Heart left ventricle (tissue), 13 donors: ENCODE data around the gene CEP170.
"Not testable (repeated sequence)": the region's sequence is repeated elsewhere in the genome, so short reads cannot be mapped to it uniquely, and the experiment has no call there.

ENCODE experiments used
- CTCF ChIP-seq, 12 donors: fragments of 200-600 bp; sonication (generic) in 4 of 12; IDR thresholded peaks; one replicate each; pipeline versions ENCODE4 v1.5.0 to v1.8.0; 2018 to 2022; ENCODE audit warnings: antibody characterized with exemption in 12 of 12, mild to moderate bottlenecking in 5 of 12
- POLR2A ChIP-seq, 2 donors: fragments of 450-650 bp; IDR thresholded peaks; one replicate each; pipeline ENCODE4 v1.6.1; 2017; ENCODE audit warnings: antibody characterized with exemption in 2 of 2, mild to moderate bottlenecking in 2 of 2, moderate library complexity in 2 of 2
- donor health status: ischemic (EF 13 %, LVEDD 7.1; RV severe dilation, severe dysfunction).
- donor health status: DM: no; HTN: yes; CAD: no.
- donor health status: DM: no; HTN: no; CAD: no.
- donor health status: ischemic (EF 25% LVEDD 6.9; RV normal size, moderate dysfunction).
- donor health status: ischemic (EF 25% LVEDD 5.7; RV mildly dilated, moderate dysfunction).
- donor health status: ischemic (EF 35%, LVEDD 5.7; RV mildly dilated, moderate dysfunction).
- donor health status: nonischemic (EF 11% LVEDD 7.7; RV severe dilation, severe dysfunction).
- donor health status: DM: yes; HTN: yes; CAD: no.
- donor health status: PGD.
- donor health status: ischemic (EF 29% LVEDD 5.4; RV normal size, mild dysfunction).
- donor health status: nonischemic (EF 23%, LVEDD 6.1; RV moderate dilation, normal function).

GRCh38 chr1:243114769-243115168 is 140.3 kb downstream of the CEP170 start:
- not testable (repeated sequence) for TF ChIP-seq CTCF, POLR2A (IDR thresholded peaks at IDR 0.05)
